ENCODE measurements around the gene BOK. TPM values are rescaled to one million over a fixed set of nuclear protein-coding genes. Genes with fewer than 3 reads are reported as not detected.
A peak's percentile ranks its signal among the peaks of the same experiment; 100 is the strongest.

BOK gene
- total and polyA plus RNA-seq, 7 experiments from 2014 or later, result 0.11 to 1.3 TPM; not detected in 5

- H3K27ac Mint-ChIP-seq, result peak overlapping the region in 1 of 9 donors; percentile 34
- Histone ChIP-seq H3K9me3 (ENCODE audit: control insufficient read depth in 2 of 3, low read length in 3 of 3) (no peaks in the 10 kb centered on the region), H3K27ac (ENCODE audit: low read depth, low read length) (no peak overlapping the region), H3K27me3 (ENCODE audit: control insufficient read depth in 2 of 2, insufficient read depth in 2 of 2, low read length in 2 of 2) (no peaks in the 10 kb centered on the region), H3K4me3 (ENCODE audit: low read length) (no peak overlapping the region), H3K36me3 (ENCODE audit: control insufficient read depth in 2 of 3, insufficient read depth in 3 of 3, low read length in 3 of 3) (peaks cover 0 to 51% (median 11%) of the 10 kb centered on the region in 3 experiments), H3K4me1 (ENCODE audit: control insufficient read depth in 2 of 2, insufficient read depth in 2 of 2, low read length in 2 of 2) (no peaks in the 10 kb centered on the region)
- ChIA-PET POLR2A (interaction anchor here (0.7 kb wide), 1 partner anchor 228 kb away, joined by 3 read pairs; no protein-coding TSS in a partner anchor), CTCF (interaction anchor here (1.1 kb wide), 1 partner anchor 747 kb away, joined by 5 read pairs; no protein-coding TSS in a partner anchor)
- no peak overlapping the region for H3K4me3 Mint-ChIP-seq
- H3K36me3 Mint-ChIP-seq, result peaks cover 9 to 45% (median 14%) of the 10 kb centered on the region in 5 donors
- H3K9me3 Mint-ChIP-seq, result no peaks in the 10 kb centered on the region
- DNase-seq (no peak), ATAC-seq (no peak)
- H3K27me3 Mint-ChIP-seq, result no peaks in the 10 kb centered on the region
- peaks cover 0 to 8% (median 0%) of the 10 kb centered on the region in 7 donors for H3K4me1 Mint-ChIP-seq
- intact Hi-C loops (cut with micrococcal nuclease), result loop anchor here in 1 of 2 donors (2.0 kb wide), 1 partner anchor 747 kb away; no protein-coding TSS in a partner anchor
These were observed 39.5 kb downstream of the BOK start for GRCh38 chr2:241598061-241598460.

DNA sequence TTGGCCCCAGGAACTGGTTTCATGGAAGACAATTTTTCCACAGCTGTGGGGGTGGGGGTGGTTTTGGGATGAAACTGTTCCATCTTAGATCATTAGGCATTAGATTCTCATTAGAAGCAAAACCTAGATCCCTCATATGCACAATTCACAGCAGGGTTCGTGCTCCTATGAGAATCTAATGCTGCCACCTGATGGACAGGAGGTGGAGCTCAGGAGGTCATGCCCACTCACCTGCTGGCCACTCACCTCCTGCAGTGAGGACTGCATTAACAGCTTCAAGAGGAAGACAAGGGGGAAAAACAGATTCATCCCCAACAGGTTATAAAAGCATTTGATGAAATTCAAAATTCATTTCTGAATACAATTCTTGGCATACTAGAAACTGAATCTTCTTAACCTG is 39.9 kb downstream of the BOK start:
- Mint-ChIP-seq H3K27me3 (no peaks in the 10 kb centered on the region), H3K4me1 (peaks cover 0 to 8% (median 0%) of the 10 kb centered on the region in 7 donors), H3K36me3 (peaks cover 11 to 48% (median 14%) of the 10 kb centered on the region in 5 donors), H3K9me3 (no peaks in the 10 kb centered on the region), H3K27ac (no peak overlapping the region), H3K4me3 (no peak overlapping the region)
- intact Hi-C loops (cut with micrococcal nuclease), result loop anchor here in 1 of 2 donors (2.0 kb wide), 1 partner anchor 748 kb away; no protein-coding TSS in a partner anchor
- Histone ChIP-seq H3K27ac (ENCODE audit: low read depth, low read length) (no peak overlapping the region), H3K9me3 (ENCODE audit: control insufficient read depth in 2 of 3, low read length in 3 of 3) (no peaks in the 10 kb centered on the region), H3K27me3 (ENCODE audit: control insufficient read depth in 2 of 2, insufficient read depth in 2 of 2, low read length in 2 of 2) (no peaks in the 10 kb centered on the region), H3K4me3 (ENCODE audit: low read length) (no peak overlapping the region), H3K4me1 (ENCODE audit: control insufficient read depth in 2 of 2, insufficient read depth in 2 of 2, low read length in 2 of 2) (no peaks in the 10 kb centered on the region), H3K36me3 (ENCODE audit: control insufficient read depth in 2 of 3, insufficient read depth in 3 of 3, low read length in 3 of 3) (peaks cover 0 to 48% (median 11%) of the 10 kb centered on the region in 3 experiments)
- CTCF ChIA-PET, result interaction anchor here (1.1 kb wide), 1 partner anchor 747 kb away, joined by 5 read pairs; no protein-coding TSS in a partner anchor
- DNase-seq (no peak), ATAC-seq (no peak)
- POLR2A ChIA-PET, result interaction anchor here (0.7 kb wide), 1 partner anchor 229 kb away, joined by 3 read pairs; no protein-coding TSS in a partner anchor

- ATAC-seq, result no peak
- H3K9me3 ChIP-seq (ENCODE audit: control insufficient read depth in 2 of 3, low read length in 3 of 3), result no peaks in the 10 kb centered on the region
- no peak for DNase-seq
- no peaks in the 10 kb centered on the region for H3K9me3 Mint-ChIP-seq
- H3K36me3 ChIP-seq (ENCODE audit: control insufficient read depth in 2 of 3, insufficient read depth in 3 of 3, low read length in 3 of 3), result peaks cover 0 to 39% (median 8%) of the 10 kb centered on the region in 3 experiments
- ChIA-PET CTCF (no interaction called here), POLR2A (no interaction called here)
- intact Hi-C loops (cut with micrococcal nuclease), result loop anchor here in 1 of 2 donors (2.0 kb wide), 1 partner anchor 749 kb away; no protein-coding TSS in a partner anchor
- peak overlapping the region in 1 of 9 donors; percentile 46 for H3K27ac Mint-ChIP-seq
- H3K4me3 ChIP-seq (ENCODE audit: low read length), result no peak overlapping the region
- no peaks in the 10 kb centered on the region for H3K4me1 ChIP-seq (ENCODE audit: control insufficient read depth in 2 of 2, insufficient read depth in 2 of 2, low read length in 2 of 2)
- no peaks in the 10 kb centered on the region for H3K27me3 ChIP-seq (ENCODE audit: control insufficient read depth in 2 of 2, insufficient read depth in 2 of 2, low read length in 2 of 2)
- peaks cover 0 to 8% (median 0%) of the 10 kb centered on the region in 7 donors for H3K4me1 Mint-ChIP-seq
- H3K27me3 Mint-ChIP-seq, result no peaks in the 10 kb centered on the region
- no peak overlapping the region for H3K27ac ChIP-seq (ENCODE audit: low read depth, low read length)
- no peak overlapping the region for H3K4me3 Mint-ChIP-seq
- peaks cover 10 to 43% (median 13%) of the 10 kb centered on the region in 5 donors for H3K36me3 Mint-ChIP-seq
These were observed 41.1 kb downstream of the BOK start for GRCh38 chr2:241599615-241600014.

DNA sequence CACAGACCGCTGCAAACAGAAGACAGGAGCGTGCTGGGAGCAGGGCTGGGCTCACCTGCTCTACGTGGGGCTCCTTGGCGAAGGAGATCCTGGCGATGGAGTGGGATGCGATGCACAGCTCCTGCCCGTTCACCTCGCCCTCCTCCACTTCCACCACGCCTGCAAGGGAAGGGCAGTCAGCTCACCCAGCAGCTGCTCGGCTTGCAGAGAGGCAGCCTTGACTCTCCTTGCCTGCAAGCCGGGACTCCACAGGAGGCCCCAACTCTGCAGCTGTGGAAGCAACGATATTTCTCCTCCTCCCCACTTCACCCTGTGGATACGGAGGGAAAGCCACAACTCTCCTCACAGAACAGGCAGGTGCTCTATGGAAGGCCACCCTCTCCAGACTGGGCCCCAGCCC is 43.3 kb downstream of the BOK start:
- no peak overlapping the region for H3K27ac ChIP-seq (ENCODE audit: low read depth, low read length)
- peaks cover 7 to 42% (median 12%) of the 10 kb centered on the region in 3 experiments for H3K36me3 ChIP-seq (ENCODE audit: control insufficient read depth in 2 of 3, insufficient read depth in 3 of 3, low read length in 3 of 3)
- Mint-ChIP-seq H3K9me3 (no peaks in the 10 kb centered on the region), H3K27me3 (no peaks in the 10 kb centered on the region), H3K36me3 (peaks cover 10 to 45% (median 13%) of the 10 kb centered on the region in 5 donors), H3K27ac (no peak overlapping the region), H3K4me1 (peaks cover 0 to 8% (median 2%) of the 10 kb centered on the region in 7 donors), H3K4me3 (no peak overlapping the region)
- no peak overlapping the region for H3K4me3 ChIP-seq (ENCODE audit: low read length)
- POLR2A ChIA-PET, result no interaction called here
- CTCF ChIA-PET, result no interaction called here
- intact Hi-C loops (cut with micrococcal nuclease), result no loop called here
- ATAC-seq, result no peak
- no peaks in the 10 kb centered on the region for H3K9me3 ChIP-seq (ENCODE audit: control insufficient read depth in 2 of 3, low read length in 3 of 3)
- H3K4me1 ChIP-seq (ENCODE audit: control insufficient read depth in 2 of 2, insufficient read depth in 2 of 2, low read length in 2 of 2), result no peaks in the 10 kb centered on the region
- no peaks in the 10 kb centered on the region for H3K27me3 ChIP-seq (ENCODE audit: control insufficient read depth in 2 of 2, insufficient read depth in 2 of 2, low read length in 2 of 2)
- no peak for DNase-seq

DNA sequence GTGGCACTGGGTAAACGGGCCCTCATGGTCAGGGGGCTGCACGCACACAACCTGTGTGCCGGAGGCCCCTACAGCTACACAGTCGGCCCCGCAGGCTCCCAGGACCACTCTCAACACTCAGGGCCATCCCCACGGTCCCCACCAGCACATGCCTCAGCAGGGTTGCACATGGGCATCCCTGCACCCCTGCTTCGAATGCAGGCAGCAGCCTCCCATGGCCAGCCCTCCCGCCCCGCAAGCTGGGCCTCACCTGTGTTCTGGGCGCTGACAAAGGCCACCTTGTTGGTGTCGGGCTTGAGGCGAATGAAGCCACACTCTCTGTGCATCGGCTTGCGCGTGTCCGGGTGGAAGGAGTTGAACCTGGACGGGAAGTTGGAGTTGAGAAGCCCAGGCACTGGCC is 44.2 kb downstream of the BOK start:
- Histone ChIP-seq H3K27me3 (ENCODE audit: control insufficient read depth in 2 of 2, insufficient read depth in 2 of 2, low read length in 2 of 2) (no peaks in the 10 kb centered on the region), H3K4me1 (ENCODE audit: control insufficient read depth in 2 of 2, insufficient read depth in 2 of 2, low read length in 2 of 2) (no peaks in the 10 kb centered on the region), H3K36me3 (ENCODE audit: control insufficient read depth in 2 of 3, insufficient read depth in 3 of 3, low read length in 3 of 3) (peaks cover 7 to 36% (median 9%) of the 10 kb centered on the region in 3 experiments), H3K27ac (ENCODE audit: low read depth, low read length) (no peak overlapping the region), H3K4me3 (ENCODE audit: low read length) (no peak overlapping the region), H3K9me3 (ENCODE audit: control insufficient read depth in 2 of 3, low read length in 3 of 3) (no peaks in the 10 kb centered on the region)
- Mint-ChIP-seq H3K4me1 (peaks cover 0 to 8% (median 2%) of the 10 kb centered on the region in 7 donors), H3K36me3 (peaks cover 10 to 44% (median 13%) of the 10 kb centered on the region in 5 donors), H3K27ac (no peak overlapping the region), H3K4me3 (no peak overlapping the region), H3K9me3 (no peaks in the 10 kb centered on the region), H3K27me3 (no peaks in the 10 kb centered on the region)
- ChIA-PET CTCF (no interaction called here), POLR2A (no interaction called here)
- no peak for DNase-seq
- no peak for ATAC-seq
- intact Hi-C loops (cut with micrococcal nuclease), result no loop called here

DNA sequence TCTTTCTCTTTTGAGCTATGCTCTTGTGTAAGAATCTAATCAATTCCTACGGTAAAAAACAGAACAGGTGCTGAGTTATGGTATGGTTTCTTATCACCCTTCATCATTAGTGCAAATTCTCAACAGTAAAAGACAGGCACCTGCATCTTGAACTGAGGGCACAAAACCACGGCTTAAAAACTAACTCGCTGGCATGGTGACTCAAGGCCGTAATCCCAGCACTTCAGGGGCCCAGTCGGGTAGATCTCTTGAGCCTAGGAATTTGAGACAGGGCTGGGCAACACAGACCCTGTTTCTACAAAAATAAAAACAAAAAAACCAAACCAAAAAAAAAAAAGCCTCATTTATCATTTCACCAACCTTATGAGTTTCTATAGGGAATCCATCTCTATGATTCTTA is 45.1 kb downstream of the BOK start:
- peaks cover 0 to under 1% of the 10 kb centered on the region in 2 donors for H3K4me1 ChIP-seq (ENCODE audit: control insufficient read depth in 2 of 2, insufficient read depth in 2 of 2, low read length in 2 of 2)
- no peaks in the 10 kb centered on the region for H3K9me3 ChIP-seq (ENCODE audit: control insufficient read depth in 2 of 3, low read length in 3 of 3)
- no peak overlapping the region for H3K4me3 ChIP-seq (ENCODE audit: low read length)
- Mint-ChIP-seq H3K9me3 (no peaks in the 10 kb centered on the region), H3K36me3 (peaks cover 10 to 38% (median 14%) of the 10 kb centered on the region in 5 donors), H3K27ac (no peak overlapping the region), H3K27me3 (no peaks in the 10 kb centered on the region), H3K4me1 (peaks cover 3 to 13% (median 5%) of the 10 kb centered on the region in 7 donors), H3K4me3 (no peak overlapping the region)
- peaks cover 7 to 35% (median 8%) of the 10 kb centered on the region in 3 experiments for H3K36me3 ChIP-seq (ENCODE audit: control insufficient read depth in 2 of 3, insufficient read depth in 3 of 3, low read length in 3 of 3)
- H3K27ac ChIP-seq (ENCODE audit: low read depth, low read length), result no peak overlapping the region
- CTCF ChIA-PET, result interaction anchor here (0.6 kb wide), 1 partner anchor 9 kb away, joined by 3 read pairs; no protein-coding TSS in a partner anchor
- intact Hi-C loops (cut with micrococcal nuclease), result no loop called here
- no peak for DNase-seq
- ATAC-seq, result no peak
- POLR2A ChIA-PET, result no interaction called here
- H3K27me3 ChIP-seq (ENCODE audit: control insufficient read depth in 2 of 2, insufficient read depth in 2 of 2, low read length in 2 of 2), result no peaks in the 10 kb centered on the region

DNA sequence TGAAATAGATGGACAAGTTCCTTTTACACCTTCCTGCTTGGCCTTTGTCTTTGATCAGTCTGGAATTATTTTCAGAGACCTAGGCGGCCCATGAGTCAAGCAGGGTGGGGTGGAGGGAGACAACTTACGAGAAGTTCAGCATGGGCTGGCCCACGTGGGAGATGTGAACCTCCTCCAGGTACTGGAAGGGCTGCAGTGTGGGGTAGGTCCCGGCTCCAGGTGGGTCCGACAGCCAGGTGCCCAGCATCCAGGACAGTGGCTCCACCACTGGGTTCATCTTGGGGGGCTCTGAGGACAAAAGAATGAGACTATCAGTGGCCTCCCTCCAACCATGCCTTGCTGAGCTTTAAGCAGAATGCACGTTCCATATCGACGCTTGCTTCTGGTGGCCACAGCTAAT is 47.6 kb downstream of the BOK start:
- H3K4me1 ChIP-seq (ENCODE audit: control insufficient read depth in 2 of 2, insufficient read depth in 2 of 2, low read length in 2 of 2), result peaks cover 14 to 17% of the 10 kb centered on the region in 2 donors
- no peak for DNase-seq
- ChIA-PET POLR2A (no interaction called here), CTCF (no interaction called here)
- Mint-ChIP-seq H3K27ac (no peak overlapping the region), H3K9me3 (no peaks in the 10 kb centered on the region), H3K36me3 (peaks cover 2 to 22% (median 6%) of the 10 kb centered on the region in 5 donors), H3K27me3 (no peaks in the 10 kb centered on the region), H3K4me3 (no peak overlapping the region), H3K4me1 (peaks cover 16 to 22% (median 17%) of the 10 kb centered on the region in 7 donors)
- no peak overlapping the region for H3K4me3 ChIP-seq (ENCODE audit: low read length)
- no peaks in the 10 kb centered on the region for H3K9me3 ChIP-seq (ENCODE audit: control insufficient read depth in 2 of 3, low read length in 3 of 3)
- intact Hi-C loops (cut with micrococcal nuclease), result no loop called here
- ATAC-seq, result no peak
- no peak overlapping the region for H3K27ac ChIP-seq (ENCODE audit: low read depth, low read length)
- H3K27me3 ChIP-seq (ENCODE audit: control insufficient read depth in 2 of 2, insufficient read depth in 2 of 2, low read length in 2 of 2), result no peaks in the 10 kb centered on the region
- peaks cover 5 to 34% (median 7%) of the 10 kb centered on the region in 3 experiments for H3K36me3 ChIP-seq (ENCODE audit: control insufficient read depth in 2 of 3, insufficient read depth in 3 of 3, low read length in 3 of 3)

Measured in naive thymus-derived CD4-positive, alpha-beta T cell (primary cell).